Gastroesophageal sphincter (tissue), 4 donors: ENCODE data around the gene NKX3-2. TPM values are rescaled to one million over a fixed set of nuclear protein-coding genes. Genes with fewer than 3 reads are reported as not detected.

Source experiments
- ATAC-seq: fragments of 150-250 bp; one replicate; pipeline ENCODE4 v1.9.1; 2016; ENCODE audit warnings: mild to moderate bottlenecking, moderate library complexity
- H3K27ac ChIP-seq, 4 donors: fragments of 200-600 bp; sonication (generic) in 3 of 4; 1 replicate in 3 of 4; 2 replicates in 1 of 4; pipeline ENCODE4 v1.5.1; 2016 to 2019
- H3K27me3 ChIP-seq: fragments of 200-600 bp; sonication (generic); one replicate; pipeline ENCODE4 v1.5.1; 2019
- H3K36me3 ChIP-seq, 2 donors: fragments of 200-600 bp; sonication (generic); one replicate each; pipeline ENCODE4 v1.5.1; 2019; ENCODE audit warnings: control low read depth in 1 of 2
- H3K4me1 ChIP-seq, 3 donors: fragments of 200-600 bp; sonication (generic); 1 replicate in 2 of 3; 2 replicates in 1 of 3; pipeline ENCODE4 v1.5.1; 2016 to 2019; ENCODE audit warnings: control low read depth in 2 of 3
- H3K4me3 ChIP-seq, 2 donors: fragments of 200-600 bp; sonication (generic); one replicate each; pipeline ENCODE4 v1.5.1; 2019; ENCODE audit warnings: mild to moderate bottlenecking in 1 of 2, moderate library complexity in 1 of 2
- H3K9me3 ChIP-seq, 3 donors: fragments of 200-600 bp; sonication (generic); one replicate each; pipeline ENCODE4 v1.5.1; 2017 to 2019; ENCODE audit warnings: control low read depth in 2 of 3
- EP300 ChIP-seq: sonication (generic); formaldehyde crosslinking; IDR thresholded peaks from one replicate; pipeline ENCODE4 v1.6.1; 2017; ENCODE audit warnings: antibody characterized with exemption, mild to moderate bottlenecking
- POLR2A ChIP-seq, 2 donors: fragments of 450-650 bp; IDR thresholded peaks; one replicate each; pipeline ENCODE4 v1.6.1; 2017; ENCODE audit warnings: antibody characterized with exemption in 2 of 2, mild to moderate bottlenecking in 2 of 2, moderate library complexity in 1 of 2
- POLR2AphosphoS5 ChIP-seq: sonication (generic); formaldehyde crosslinking; IDR thresholded peaks from one replicate; pipeline ENCODE4 v1.6.1; 2017; ENCODE audit warnings: antibody characterized with exemption
- WGBS, 2 donors: methylation state at CpG; one replicate each; pipeline ENCODE4 v1.1.5; 2018; ENCODE audit warnings: low coverage in 1 of 2; 5-methylcytosine and 5-hydroxymethylcytosine counted together
- total RNA-seq, 4 donors: library from RNA; depleted of rRNA; stranded (reverse); fragments of >200 nt; gene quantifications; one replicate each; pipeline ENCODE4 v1.1.0, GENCODE V29; 2016
- TF ChIP-seq, protein P1 (sequence below), 4 experiments: fragments of 200-600 bp in 2 of 4; fragments of 450-650 bp in 2 of 4; sonication (generic) in 1 of 4; IDR thresholded peaks; one replicate each; pipeline ENCODE4 v1.5.1; 2017 to 2019; ENCODE audit warnings: antibody characterized with exemption in 4 of 4, mild to moderate bottlenecking in 2 of 4, moderate library complexity in 2 of 4

The NKX3-2 gene
- total RNA-seq, 4 donors from 2014 or later = 0.62 to 5.5 (median 3.0) TPM

DNA sequence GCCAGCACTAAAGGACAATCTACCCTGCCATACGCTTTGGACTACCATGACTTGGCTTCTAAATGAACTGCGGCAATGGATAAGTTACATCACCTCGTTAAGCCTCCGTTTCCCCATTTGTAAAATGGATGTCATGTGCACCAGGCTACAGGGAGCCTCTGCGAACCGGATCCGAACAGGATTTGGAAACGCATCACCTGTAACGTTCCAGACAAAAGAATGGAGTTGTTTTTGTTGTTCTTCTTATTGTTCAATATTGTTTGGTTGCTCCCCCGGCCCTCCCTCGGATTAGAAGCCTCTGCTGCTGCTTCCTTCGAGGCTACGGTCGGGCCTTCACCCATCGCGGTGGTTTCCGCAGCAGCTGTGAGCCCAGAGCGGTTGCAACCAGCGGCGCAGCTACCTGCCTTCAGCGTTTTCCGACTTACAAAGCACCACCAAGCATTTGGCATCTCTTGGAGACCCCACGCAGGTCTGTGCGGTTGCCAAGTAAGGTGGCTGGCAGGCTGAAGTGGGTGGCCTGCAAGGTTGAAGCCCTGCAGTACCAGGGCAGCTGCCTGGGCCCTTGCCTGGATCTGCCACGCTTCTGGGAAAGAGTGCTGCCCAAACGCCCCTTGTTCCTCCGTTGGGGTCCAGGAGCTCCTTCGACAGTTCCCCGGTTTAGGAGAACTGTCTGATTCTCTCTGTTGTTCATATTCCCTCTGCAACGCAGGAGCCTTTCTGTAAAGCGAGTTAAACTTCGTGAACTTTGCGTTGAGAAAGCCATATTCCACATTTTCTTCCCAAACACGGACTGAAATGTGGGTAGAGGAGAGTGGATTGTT lies 7.1 kb downstream of the NKX3-2 start:
- Histone ChIP-seq H3K4me3 (no peak overlapping the region), H3K27ac (no peak overlapping the region), H3K4me1 (peaks cover 0 to 51% (median 2%) of the 10 kb centered on the region in 3 donors), H3K36me3 (no peaks in the 10 kb centered on the region), H3K9me3 (peaks cover 0 to 30% (median 0%) of the 10 kb centered on the region in 3 donors), H3K27me3 (peaks cover 100% of the 10 kb centered on the region)
- no peak for ATAC-seq
- no peak for TF ChIP-seq POLR2AphosphoS5
- TF ChIP-seq POLR2A (IDR thresholded peaks at IDR 0.05) = no peak
- TF ChIP-seq, protein P1, sequence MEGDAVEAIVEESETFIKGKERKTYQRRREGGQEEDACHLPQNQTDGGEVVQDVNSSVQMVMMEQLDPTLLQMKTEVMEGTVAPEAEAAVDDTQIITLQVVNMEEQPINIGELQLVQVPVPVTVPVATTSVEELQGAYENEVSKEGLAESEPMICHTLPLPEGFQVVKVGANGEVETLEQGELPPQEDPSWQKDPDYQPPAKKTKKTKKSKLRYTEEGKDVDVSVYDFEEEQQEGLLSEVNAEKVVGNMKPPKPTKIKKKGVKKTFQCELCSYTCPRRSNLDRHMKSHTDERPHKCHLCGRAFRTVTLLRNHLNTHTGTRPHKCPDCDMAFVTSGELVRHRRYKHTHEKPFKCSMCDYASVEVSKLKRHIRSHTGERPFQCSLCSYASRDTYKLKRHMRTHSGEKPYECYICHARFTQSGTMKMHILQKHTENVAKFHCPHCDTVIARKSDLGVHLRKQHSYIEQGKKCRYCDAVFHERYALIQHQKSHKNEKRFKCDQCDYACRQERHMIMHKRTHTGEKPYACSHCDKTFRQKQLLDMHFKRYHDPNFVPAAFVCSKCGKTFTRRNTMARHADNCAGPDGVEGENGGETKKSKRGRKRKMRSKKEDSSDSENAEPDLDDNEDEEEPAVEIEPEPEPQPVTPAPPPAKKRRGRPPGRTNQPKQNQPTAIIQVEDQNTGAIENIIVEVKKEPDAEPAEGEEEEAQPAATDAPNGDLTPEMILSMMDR (IDR thresholded peaks at IDR 0.05) = no peak
- WGBS, 2 donors = 12 to 15% methylated on average over 14 to 25 of the region's 34 CpGs

DNA sequence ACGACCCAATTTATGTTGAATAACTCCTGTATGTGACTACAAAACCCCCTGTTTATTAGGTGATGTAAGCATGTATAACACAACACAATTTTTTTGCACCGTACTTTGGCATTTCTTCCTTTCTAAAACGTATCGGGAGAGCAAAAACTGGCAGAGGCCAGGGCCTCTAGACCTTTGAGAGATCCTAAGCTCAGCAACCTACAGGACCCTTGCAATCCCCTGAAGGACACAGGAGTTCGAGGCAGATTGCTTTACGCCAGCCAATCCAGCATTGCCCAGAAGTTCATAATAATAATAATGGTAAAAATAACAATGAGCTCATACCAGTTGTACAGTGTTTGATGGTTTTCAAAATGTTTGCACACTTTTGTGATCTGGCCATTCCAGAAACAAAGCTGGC lies 7.7 kb downstream of the NKX3-2 start:
- peaks cover 0 to 30% (median 0%) of the 10 kb centered on the region in 3 donors for H3K9me3 ChIP-seq
- no peak overlapping the region for H3K4me3 ChIP-seq
- H3K27me3 ChIP-seq = peaks cover 100% of the 10 kb centered on the region
- peaks cover 0 to 45% (median 0%) of the 10 kb centered on the region in 3 donors for H3K4me1 ChIP-seq
- 23 to 30% methylated on average over 4 to 5 of the region's 6 CpGs for WGBS, 2 donors
- no peak for ATAC-seq
- TF ChIP-seq POLR2AphosphoS5 (no peak), POLR2A (IDR thresholded peaks at IDR 0.05) (no peak), EP300 (no peak)
- TF ChIP-seq, protein P1 (IDR thresholded peaks at IDR 0.05) = no peak
- no peaks in the 10 kb centered on the region for H3K36me3 ChIP-seq
- no peak overlapping the region for H3K27ac ChIP-seq

DNA sequence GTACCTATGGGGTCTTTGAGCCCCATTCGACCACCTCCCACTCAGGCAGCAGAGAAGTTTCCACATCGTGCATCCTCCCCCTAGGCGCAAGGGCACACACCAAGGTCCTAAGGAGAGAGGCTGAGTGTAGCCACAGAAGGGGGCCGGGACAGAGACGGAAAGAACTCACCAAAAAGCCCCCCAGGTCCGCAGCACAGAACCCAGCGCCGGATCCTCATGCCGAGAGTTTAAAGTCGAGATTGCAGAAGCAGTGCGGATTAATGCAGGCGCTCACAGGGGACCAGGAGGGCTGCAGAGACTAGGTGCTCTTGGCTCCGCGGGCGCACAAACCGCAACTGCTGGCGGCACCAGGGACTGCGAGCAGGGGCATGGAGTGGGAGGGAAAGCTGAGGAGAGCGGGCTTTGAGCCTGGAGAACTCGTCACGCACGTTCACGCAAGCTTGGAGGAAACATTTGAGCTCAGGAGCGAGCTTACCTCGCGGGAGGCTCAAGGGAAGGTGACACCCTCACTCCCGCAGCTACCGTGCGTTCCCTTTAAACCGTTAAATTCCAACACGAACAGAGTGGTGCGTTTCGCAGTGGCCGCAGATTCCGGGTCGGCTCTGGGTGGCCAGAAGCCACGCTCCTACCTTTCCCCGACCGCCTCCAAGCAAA lies 8.5 kb downstream of the NKX3-2 start:
- Histone ChIP-seq H3K27ac (no peak overlapping the region), H3K4me1 (peaks cover 0 to 44% (median 0%) of the 10 kb centered on the region in 3 donors), H3K9me3 (peaks cover 0 to 26% (median 0%) of the 10 kb centered on the region in 3 donors), H3K36me3 (no peaks in the 10 kb centered on the region), H3K4me3 (no peak overlapping the region), H3K27me3 (peaks cover 100% of the 10 kb centered on the region)
- no peak for ATAC-seq
- 1 to 2% methylated on average over 9 to 12 of the region's 39 CpGs for WGBS, 2 donors
- TF ChIP-seq POLR2A (IDR thresholded peaks at IDR 0.05) = no peak
- TF ChIP-seq EP300 = no peak
- TF ChIP-seq, protein P1 (IDR thresholded peaks at IDR 0.05) = no peak
- TF ChIP-seq POLR2AphosphoS5 = no peak

DNA sequence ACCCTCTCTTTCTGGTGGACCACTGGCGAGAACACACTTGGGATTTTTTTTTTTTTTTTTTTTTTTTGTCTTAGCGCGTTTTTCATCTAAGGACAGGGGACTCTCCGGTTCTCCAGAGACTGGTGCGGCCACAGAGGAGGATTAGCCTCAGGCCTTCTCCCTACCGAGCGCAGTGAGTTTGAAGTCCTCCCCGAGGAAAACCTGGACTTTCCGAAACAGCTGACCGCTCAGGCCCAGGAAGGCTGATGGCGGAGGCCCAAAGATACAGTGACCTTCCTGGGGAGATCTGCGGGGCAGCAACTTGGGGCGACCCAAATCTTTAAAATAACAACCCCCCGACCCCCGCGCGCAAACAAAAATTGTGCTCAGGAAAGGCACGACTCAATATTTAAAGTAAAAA lies 9.2 kb downstream of the NKX3-2 start:
- Histone ChIP-seq H3K27me3 (peaks cover 100% of the 10 kb centered on the region), H3K9me3 (peaks cover 0 to 23% (median 0%) of the 10 kb centered on the region in 3 donors), H3K36me3 (no peaks in the 10 kb centered on the region), H3K27ac (no peak overlapping the region), H3K4me3 (no peak overlapping the region), H3K4me1 (peaks cover 0 to 38% (median 0%) of the 10 kb centered on the region in 3 donors)
- TF ChIP-seq, protein P1 (IDR thresholded peaks at IDR 0.05) = no peak
- TF ChIP-seq POLR2AphosphoS5 (no peak), EP300 (no peak), POLR2A (IDR thresholded peaks at IDR 0.05) (no peak)
- 0 to 2% methylated on average over 1 to 8 of the region's 18 CpGs for WGBS, 2 donors
- no peak for ATAC-seq
